IMR-90 (cell line): ENCODE results near the gene CCSER1. TPM values are rescaled to one million over a fixed set of nuclear protein-coding genes. Genes with fewer than 3 reads are reported as not detected.

Experiments used
- ATAC-seq: fragments of 200-7000 bp; cut with Tn5 transposase; 2 replicates; pipeline ENCODE4 v1.9.1; 2020; ENCODE audit warnings: low read depth, mild to moderate bottlenecking, moderate library complexity
- BruUV-seq: library from RNA; stranded (reverse); fragments of 400-500 nt; replicated peaks from 2 replicates; lab custom pipeline; 2021; lab: Mats Ljungman, UMichigan
- CTCF ChIA-PET: fragments of 300-600 bp; formaldehyde crosslinking; extraction: SDS; loops from one replicate; lab custom pipeline; 2021; ENCODE audit warnings: antibody characterized with exemption; lab: Yijun Ruan, JAX
- POLR2A ChIA-PET: fragments of 300-600 bp; sonication (Branson Sonifier 250); formaldehyde crosslinking; loops from one replicate; lab custom pipeline; 2022; ENCODE audit warnings: antibody characterized with exemption; ENCODE audit not compliant: unreplicated experiment; lab: Charles Lee
- DNase-seq: peaks from one replicate; pipeline ENCODE4 v3.0.0; 2013
- H2AFZ ChIP-seq: replicated peaks from 2 replicates; pipeline ENCODE3; 2013; ENCODE audit warnings: low read length, mild to moderate bottlenecking; ENCODE audit not compliant: poor library complexity
- H2AK5ac ChIP-seq: 2 replicates; pipeline ENCODE4 v1.6.1; 2013; ENCODE audit warnings: low read depth, low read length, inconsistent platforms
- H2AK9ac ChIP-seq: replicated peaks from 2 replicates; pipeline ENCODE3; 2013; ENCODE audit warnings: mild to moderate bottlenecking, low read depth, low read length, moderate library complexity; ENCODE audit not compliant: poor library complexity
- H2BK120ac ChIP-seq: 2 replicates; pipeline ENCODE4 v1.6.1; 2013; ENCODE audit warnings: low read depth, low read length, inconsistent platforms
- H2BK15ac ChIP-seq: 3 replicates; pipeline ENCODE4 v1.6.1; 2013; ENCODE audit warnings: low read depth, low read length, inconsistent platforms
- H2BK20ac ChIP-seq: 2 replicates; pipeline ENCODE4 v1.6.1; 2013; ENCODE audit warnings: low read depth, mild to moderate bottlenecking, inconsistent platforms, low read length, moderate library complexity
- H2BK5ac ChIP-seq: 2 replicates; pipeline ENCODE4 v1.6.1; 2013; ENCODE audit warnings: mild to moderate bottlenecking, low read depth, low read length, inconsistent platforms; ENCODE audit not compliant: poor library complexity, severe bottlenecking
- H3K14ac ChIP-seq: replicated peaks from 2 replicates; pipeline ENCODE4 v1.6.1; 2013; ENCODE audit warnings: low read depth, low read length, inconsistent platforms
- H3K18ac ChIP-seq: 2 replicates; pipeline ENCODE4 v1.6.1; 2013; ENCODE audit warnings: low read depth, low read length, control low read depth
- H3K23ac ChIP-seq: 2 replicates; pipeline ENCODE4 v1.6.1; 2013; ENCODE audit warnings: low read depth, low read length, inconsistent platforms
- H3K27ac ChIP-seq: 2 replicates; pipeline ENCODE4 v1.5.1; 2013; ENCODE audit warnings: mild to moderate bottlenecking, control low read depth, low read length; ENCODE audit not compliant: insufficient read depth
- H3K27me3 ChIP-seq: 2 replicates; pipeline ENCODE4 v1.6.1; 2013; ENCODE audit warnings: low read length; ENCODE audit not compliant: control insufficient read depth, insufficient read depth
- H3K36me3 ChIP-seq: 2 replicates; pipeline ENCODE4 v1.6.1; 2013; ENCODE audit warnings: low read length, mixed read lengths; ENCODE audit not compliant: control insufficient read depth, insufficient read depth
- H3K4ac ChIP-seq: 2 replicates; pipeline ENCODE4 v1.6.1; 2013; ENCODE audit warnings: low read depth, low read length, inconsistent platforms
- H3K4me1 ChIP-seq: 2 replicates; pipeline ENCODE4 v1.6.1; 2013; ENCODE audit warnings: low read length, mixed read lengths; ENCODE audit not compliant: control insufficient read depth, insufficient read depth
- H3K4me2 ChIP-seq: 2 replicates; pipeline ENCODE4 v1.6.1; 2013; ENCODE audit warnings: low read depth, mild to moderate bottlenecking, control low read depth, low read length, moderate library complexity
- H3K4me3 ChIP-seq: 2 replicates; pipeline ENCODE4 v1.5.1; 2013; ENCODE audit warnings: low read depth, mild to moderate bottlenecking, control low read depth, low read length, moderate library complexity; ENCODE audit not compliant: insufficient read depth
- H3K56ac ChIP-seq: 2 replicates; pipeline ENCODE4 v1.6.1; 2013; ENCODE audit warnings: low read length, inconsistent platforms; ENCODE audit not compliant: insufficient read depth; ENCODE audit errors: extremely low read depth
- H3K79me1 ChIP-seq, 2 experiments: 2 replicates each; pipeline ENCODE4 v1.6.1; 2013; ENCODE audit warnings: low read length in 2 of 2, inconsistent platforms in 1 of 2, low read depth in 1 of 2
- H3K9ac ChIP-seq: 2 replicates; pipeline ENCODE4 v1.6.1; 2013; ENCODE audit warnings: low read depth, low read length, control low read depth
- H3K9me1 ChIP-seq: 2 replicates; pipeline ENCODE4 v1.6.1; 2013; ENCODE audit warnings: low read length, inconsistent platforms; ENCODE audit not compliant: insufficient read depth
- H3K9me3 ChIP-seq: 2 replicates; pipeline ENCODE4 v1.6.1; 2013; ENCODE audit warnings: low read length; ENCODE audit not compliant: control insufficient read depth, insufficient read depth
- H4K20me1 ChIP-seq: 2 replicates; pipeline ENCODE4 v1.6.1; 2013; ENCODE audit warnings: low read length, inconsistent platforms; ENCODE audit not compliant: insufficient read depth
- H4K5ac ChIP-seq: 2 replicates; pipeline ENCODE4 v1.6.1; 2013; ENCODE audit warnings: mild to moderate bottlenecking, low read depth, low read length, control low read depth
- H4K8ac ChIP-seq, 2 experiments: 2 replicates each; pipeline ENCODE4 v1.6.1; 2013; ENCODE audit warnings: low read depth in 2 of 2, low read length in 2 of 2, control low read depth in 1 of 2, inconsistent platforms in 1 of 2
- H4K91ac ChIP-seq: 2 replicates; pipeline ENCODE4 v1.6.1; 2013; ENCODE audit warnings: low read depth, low read length, inconsistent platforms; ENCODE audit not compliant: insufficient read depth
- CEBPB ChIP-seq: IDR thresholded peaks from 2 replicates; pipeline ENCODE4 v1.6.1; 2012; ENCODE audit warnings: low read depth, low read length, improper control_type of control experiment
- CHD1 ChIP-seq: IDR thresholded peaks from 2 replicates; pipeline ENCODE4 v1.6.1; 2012; ENCODE audit warnings: low read depth, low read length, improper control_type of control experiment
- FOS ChIP-seq: fragments of 150-350 bp; IDR thresholded peaks from 2 replicates; pipeline ENCODE4 v1.6.1; 2016; ENCODE audit warnings: low read depth, low read length
- MAFK ChIP-seq: IDR thresholded peaks from 2 replicates; pipeline ENCODE4 v1.6.1; 2012; ENCODE audit warnings: low read depth, low read length, improper control_type of control experiment
- MAZ ChIP-seq: IDR thresholded peaks from 2 replicates; pipeline ENCODE4 v1.6.1; 2012; ENCODE audit warnings: low read depth, mild to moderate bottlenecking, low read length, improper control_type of control experiment, moderate library complexity, borderline replicate concordance
- MXI1 ChIP-seq: IDR thresholded peaks from 2 replicates; pipeline ENCODE4 v1.6.1; 2012; ENCODE audit warnings: low read depth, mild to moderate bottlenecking, low read length, moderate library complexity, borderline replicate concordance
- NFE2L2 ChIP-seq: fragments of 150-350 bp; IDR thresholded peaks from 2 replicates; pipeline ENCODE4 v1.6.1; 2016; ENCODE audit warnings: low read depth, mild to moderate bottlenecking, low read length
- POLR2A ChIP-seq: IDR thresholded peaks from 2 replicates; pipeline ENCODE4 v1.6.1; 2012; ENCODE audit warnings: mild to moderate bottlenecking, low read depth, low read length
- RAD21 ChIP-seq: IDR thresholded peaks from 2 replicates; pipeline ENCODE4 v1.6.1; 2012; ENCODE audit warnings: low read length, improper control_type of control experiment
- RCOR1 ChIP-seq: IDR thresholded peaks from 2 replicates; pipeline ENCODE4 v1.6.1; 2012; ENCODE audit warnings: mild to moderate bottlenecking, low read length, improper control_type of control experiment; ENCODE audit not compliant: insufficient replicate concordance
- RFX5 ChIP-seq: IDR thresholded peaks from 2 replicates; pipeline ENCODE4 v1.8.0; 2012; ENCODE audit warnings: low read depth, mild to moderate bottlenecking, low read length, moderate library complexity
- SMC3 ChIP-seq: fragments of 150-350 bp; IDR thresholded peaks from 2 replicates; pipeline ENCODE4 v1.6.1; 2016; ENCODE audit warnings: low read depth, mild to moderate bottlenecking, antibody characterized with exemption, low read length, moderate library complexity
- WGBS, 2 experiments: methylation state at CpG; one replicate each; pipeline versions ENCODE4 v1.1.5 to v1.1.7; 2013; ENCODE audit warnings: missing lambda C conversion rate in 2 of 2; ENCODE audit not compliant: insufficient read length in 1 of 2; ENCODE audit errors: extremely low coverage in 2 of 2; 5-methylcytosine and 5-hydroxymethylcytosine counted together
- dilution Hi-C: fragments of 300-500 bp; cut with HindIII; formaldehyde crosslinking; loops from one replicate; pipeline ENCODE4 v1.14.3; 2018; ENCODE audit warnings: low sequenced_read_pairs; ENCODE audit not compliant: unreplicated experiment
- in situ Hi-C: fragments of 300-500 bp; cut with MboI; formaldehyde crosslinking; loops from 3 replicates; pipeline ENCODE4 v1.14.3; 2019; ENCODE audit warnings: low sequenced_read_pairs, inconsistent platforms, mixed read lengths
- intact Hi-C: fragments of 100-400 bp; cut with micrococcal nuclease; formaldehyde crosslinking; loops from 2 replicates; pipeline ENCODE4 v1.10.0; 2022
- polyA plus RNA-seq, 3 experiments: library from polyadenylated mRNA; depleted of rRNA; stranded (reverse); fragments of >200 nt; gene quantifications; 2 replicates each; pipeline ENCODE4 v1.2.3, GENCODE V29; 2012; ENCODE audit warnings: low replicate concordance in 1 of 3
- total RNA-seq: library from RNA; depleted of rRNA; stranded (reverse); fragments of >200 nt; gene quantifications from 2 replicates; pipeline ENCODE4 v1.2.3, GENCODE V29; 2012
- TF ChIP-seq, protein P1 (sequence below): conservative IDR thresholded peaks from 2 replicates; pipeline ENCODE4 v1.5.1; 2012; ENCODE audit warnings: mild to moderate bottlenecking, low read depth, low read length, improper control_type of control experiment
- TF ChIP-seq, protein P2 (sequence below): fragments of 150-350 bp; IDR thresholded peaks from 2 replicates; pipeline ENCODE4 v1.6.1; 2017; ENCODE audit warnings: mild to moderate bottlenecking, antibody characterized with exemption, low read length, low read depth

CCSER1 gene
- total and polyA plus RNA-seq, 2 of the 4 experiments (the other 2 are of a cell fraction): not detected

DNA sequence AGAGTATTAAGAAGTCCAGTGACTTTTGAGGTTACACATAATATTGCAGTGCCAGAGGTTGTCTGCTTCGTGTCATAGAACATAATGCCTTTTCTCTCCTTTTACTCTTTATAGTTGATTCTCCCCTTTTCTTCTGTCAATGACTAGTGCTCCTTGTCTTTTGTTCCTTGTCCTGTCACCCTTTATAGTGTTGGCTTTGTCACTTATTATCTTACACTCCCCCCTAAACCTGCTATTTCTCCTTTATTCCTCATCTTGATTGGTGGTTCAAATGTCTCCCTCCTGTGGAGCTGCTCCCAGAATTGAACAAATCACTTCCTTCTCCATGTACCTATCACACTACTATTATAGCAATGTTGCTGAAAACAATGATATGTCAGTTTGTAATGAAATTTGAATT, 1320.0 kb downstream of the CCSER1 start:
- H3K36me3 ChIP-seq: no peaks in the 10 kb centered on the region
- no peak overlapping the region for H3K4me2 ChIP-seq
- no peak overlapping the region for H4K8ac ChIP-seq
- H2BK20ac ChIP-seq: no peak overlapping the region
- H3K14ac ChIP-seq: no peak overlapping the region
- H2BK5ac ChIP-seq: no peak overlapping the region
- dilution Hi-C loops (no loop called here), intact Hi-C loops (no loop called here), in situ Hi-C loops (no loop called here)
- no peak overlapping the region for H3K9ac ChIP-seq
- H2BK15ac ChIP-seq: no peak overlapping the region
- no TSS peak for BruUV-seq
- H4K91ac ChIP-seq: no peak overlapping the region
- no peak for ATAC-seq
- H3K4ac ChIP-seq: no peak overlapping the region
- no peak for DNase-seq
- no peak overlapping the region for H3K4me3 ChIP-seq
- H3K27ac ChIP-seq: no peak overlapping the region
- CTCF ChIA-PET: no interaction called here
- no peaks in the 10 kb centered on the region for H4K20me1 ChIP-seq
- no peaks in the 10 kb centered on the region for H3K4me1 ChIP-seq
- POLR2A ChIA-PET: no interaction called here
- no peak overlapping the region for H2BK120ac ChIP-seq
- H2AK5ac ChIP-seq: no peak overlapping the region
- H3K23ac ChIP-seq: no peak overlapping the region
- no peak overlapping the region for H3K18ac ChIP-seq
- WGBS, 2 experiments: no CpG with 5 or more reads among the region's 1 CpG
- TF ChIP-seq NFE2L2 (no peak), MAFK (no peak), RAD21 (no peak), RCOR1 (no peak), RFX5 (no peak), CHD1 (no peak), MAZ (no peak), SMC3 (no peak), POLR2A (no peak), FOS (no peak), MXI1 (no peak), CEBPB (no peak)
- TF ChIP-seq, protein P1, sequence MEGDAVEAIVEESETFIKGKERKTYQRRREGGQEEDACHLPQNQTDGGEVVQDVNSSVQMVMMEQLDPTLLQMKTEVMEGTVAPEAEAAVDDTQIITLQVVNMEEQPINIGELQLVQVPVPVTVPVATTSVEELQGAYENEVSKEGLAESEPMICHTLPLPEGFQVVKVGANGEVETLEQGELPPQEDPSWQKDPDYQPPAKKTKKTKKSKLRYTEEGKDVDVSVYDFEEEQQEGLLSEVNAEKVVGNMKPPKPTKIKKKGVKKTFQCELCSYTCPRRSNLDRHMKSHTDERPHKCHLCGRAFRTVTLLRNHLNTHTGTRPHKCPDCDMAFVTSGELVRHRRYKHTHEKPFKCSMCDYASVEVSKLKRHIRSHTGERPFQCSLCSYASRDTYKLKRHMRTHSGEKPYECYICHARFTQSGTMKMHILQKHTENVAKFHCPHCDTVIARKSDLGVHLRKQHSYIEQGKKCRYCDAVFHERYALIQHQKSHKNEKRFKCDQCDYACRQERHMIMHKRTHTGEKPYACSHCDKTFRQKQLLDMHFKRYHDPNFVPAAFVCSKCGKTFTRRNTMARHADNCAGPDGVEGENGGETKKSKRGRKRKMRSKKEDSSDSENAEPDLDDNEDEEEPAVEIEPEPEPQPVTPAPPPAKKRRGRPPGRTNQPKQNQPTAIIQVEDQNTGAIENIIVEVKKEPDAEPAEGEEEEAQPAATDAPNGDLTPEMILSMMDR: no peak
- TF ChIP-seq, protein P2, sequence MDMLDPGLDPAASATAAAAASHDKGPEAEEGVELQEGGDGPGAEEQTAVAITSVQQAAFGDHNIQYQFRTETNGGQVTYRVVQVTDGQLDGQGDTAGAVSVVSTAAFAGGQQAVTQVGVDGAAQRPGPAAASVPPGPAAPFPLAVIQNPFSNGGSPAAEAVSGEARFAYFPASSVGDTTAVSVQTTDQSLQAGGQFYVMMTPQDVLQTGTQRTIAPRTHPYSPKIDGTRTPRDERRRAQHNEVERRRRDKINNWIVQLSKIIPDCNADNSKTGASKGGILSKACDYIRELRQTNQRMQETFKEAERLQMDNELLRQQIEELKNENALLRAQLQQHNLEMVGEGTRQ: no peak
- H3K79me1 ChIP-seq: no peaks in the 10 kb centered on the region
- H3K9me1 ChIP-seq: no peaks in the 10 kb centered on the region
- H3K9me3 ChIP-seq: 0 out of 2 replicates have a peak, but pooled peaks cover 2% of the 10 kb centered on the region
- H3K27me3 ChIP-seq: no peaks in the 10 kb centered on the region
- no peak overlapping the region for H4K5ac ChIP-seq
- no peak overlapping the region for H3K56ac ChIP-seq
- H2AFZ ChIP-seq: no peak overlapping the region
- no peak overlapping the region for H2AK9ac ChIP-seq
